ENCODE measurements around the gene ADCYAP1R1. TPM values are rescaled to one million over a fixed set of nuclear protein-coding genes. Genes with fewer than 3 reads are reported as not detected.

Gene ADCYAP1R1
- total RNA-seq, 1 donor from 2014 or later: 12.0 TPM

- H3K27ac ChIP-seq: no peak overlapping the region
- intact Hi-C loops (cut with DNase I): no loop called here
- H3K27me3 ChIP-seq: no peaks in the 10 kb centered on the region
- peak; percentile 74 to 83 for DNase-seq (ENCODE audit: extremely low spot score in 2 of 2)
- no peak overlapping the region for H3K4me3 ChIP-seq
- no peaks in the 10 kb centered on the region for H3K4me1 ChIP-seq
- no peaks in the 10 kb centered on the region for H3K36me3 ChIP-seq
- H3K9me3 ChIP-seq: no peaks in the 10 kb centered on the region
- TF ChIP-seq CTCF (IDR thresholded peaks at IDR 0.05): no peak
- no peak for TF ChIP-seq POLR2A (IDR thresholded peaks at IDR 0.05)
- no peak for TF ChIP-seq POLR2AphosphoS5 (IDR thresholded peaks at IDR 0.05; ENCODE audit: insufficient read depth in 1 of 2, low read depth in 1 of 2)
Measured at GRCh38 chr7:31106303-31107105, 54.4 kb downstream of the ADCYAP1R1 start.

GRCh38 chr7:31107106-31108090 lies 55.3 kb downstream of the ADCYAP1R1 start:
- intact Hi-C loops (cut with DNase I): no loop called here
- Histone ChIP-seq H3K36me3 (no peaks in the 10 kb centered on the region), H3K27ac (no peak overlapping the region), H3K4me1 (no peaks in the 10 kb centered on the region), H3K9me3 (no peaks in the 10 kb centered on the region), H3K27me3 (no peaks in the 10 kb centered on the region), H3K4me3 (no peak overlapping the region)
- DNase-seq (ENCODE audit: extremely low spot score in 2 of 2): peak; percentile 77 to 93
- TF ChIP-seq POLR2AphosphoS5 (IDR thresholded peaks at IDR 0.05; ENCODE audit: insufficient read depth in 1 of 2, low read depth in 1 of 2) (no peak), POLR2A (IDR thresholded peaks at IDR 0.05) (no peak), CTCF (IDR thresholded peaks at IDR 0.05) (no peak)

- no peaks in the 10 kb centered on the region for H3K9me3 ChIP-seq
- intact Hi-C loops (cut with DNase I): no loop called here
- H3K27ac ChIP-seq: no peak overlapping the region
- no peak for TF ChIP-seq POLR2A (IDR thresholded peaks at IDR 0.05)
- TF ChIP-seq POLR2AphosphoS5 (IDR thresholded peaks at IDR 0.05; ENCODE audit: insufficient read depth in 1 of 2, low read depth in 1 of 2): no peak
- TF ChIP-seq CTCF (IDR thresholded peaks at IDR 0.05): no peak
- peak; percentile 82 for DNase-seq (ENCODE audit: extremely low spot score in 2 of 2)
- H3K27me3 ChIP-seq: no peaks in the 10 kb centered on the region
- no peaks in the 10 kb centered on the region for H3K36me3 ChIP-seq
- no peak overlapping the region for H3K4me3 ChIP-seq
- H3K4me1 ChIP-seq: no peaks in the 10 kb centered on the region
Measured at GRCh38 chr7:31108097-31108657, 56.1 kb downstream of the ADCYAP1R1 start.

GRCh38 chr7:31109751-31110150 lies 57.6 kb downstream of the ADCYAP1R1 start:
- DNase-seq (ENCODE audit: extremely low spot score in 2 of 2): peak in 1 of 2 donors; percentile 60
- TF ChIP-seq POLR2AphosphoS5 (IDR thresholded peaks at IDR 0.05; ENCODE audit: insufficient read depth in 1 of 2, low read depth in 1 of 2) (no peak), CTCF (IDR thresholded peaks at IDR 0.05) (no peak), POLR2A (IDR thresholded peaks at IDR 0.05) (no peak)
- intact Hi-C loops (cut with DNase I): no loop called here

More at GRCh38 chr7:31109751-31110150, 57.6 kb downstream of the ADCYAP1R1 start:
- Histone ChIP-seq H3K27ac (no peak overlapping the region), H3K4me1 (no peaks in the 10 kb centered on the region), H3K9me3 (no peaks in the 10 kb centered on the region), H3K36me3 (no peaks in the 10 kb centered on the region), H3K27me3 (no peaks in the 10 kb centered on the region), H3K4me3 (no peak overlapping the region)
